NB4 (cell line): ENCODE measurements around the gene ARID1B.
A peak's percentile ranks its signal among the peaks of the same experiment; 100 is the strongest.

Experiments used
- DNase-seq: peaks from one replicate; pipeline ENCODE4 v3.0.0; 2010; ENCODE audit warnings: low read depth
- H3K4me3 ChIP-seq: one replicate; pipeline ENCODE4 v1.5.1; 2011; ENCODE audit warnings: mild to moderate bottlenecking, low read depth, low read length, moderate library complexity
- CTCF ChIP-seq: IDR thresholded peaks from one replicate; pipeline ENCODE4 v1.5.1; 2012; ENCODE audit warnings: low read depth, low read length
- MYC ChIP-seq: IDR thresholded peaks from 2 replicates; pipeline ENCODE4 v1.6.1; 2011; ENCODE audit warnings: low read depth, low read length
- POLR2A ChIP-seq: IDR thresholded peaks from 2 replicates; pipeline ENCODE4 v1.6.1; 2011; ENCODE audit warnings: mild to moderate bottlenecking; ENCODE audit not compliant: insufficient read length; ENCODE audit errors: extremely low read depth
- TF ChIP-seq, protein P1 (sequence below): IDR thresholded peaks from 2 replicates; pipeline ENCODE4 v1.6.1; 2011; ENCODE audit warnings: low read depth, low read length

ARID1B gene

DNA sequence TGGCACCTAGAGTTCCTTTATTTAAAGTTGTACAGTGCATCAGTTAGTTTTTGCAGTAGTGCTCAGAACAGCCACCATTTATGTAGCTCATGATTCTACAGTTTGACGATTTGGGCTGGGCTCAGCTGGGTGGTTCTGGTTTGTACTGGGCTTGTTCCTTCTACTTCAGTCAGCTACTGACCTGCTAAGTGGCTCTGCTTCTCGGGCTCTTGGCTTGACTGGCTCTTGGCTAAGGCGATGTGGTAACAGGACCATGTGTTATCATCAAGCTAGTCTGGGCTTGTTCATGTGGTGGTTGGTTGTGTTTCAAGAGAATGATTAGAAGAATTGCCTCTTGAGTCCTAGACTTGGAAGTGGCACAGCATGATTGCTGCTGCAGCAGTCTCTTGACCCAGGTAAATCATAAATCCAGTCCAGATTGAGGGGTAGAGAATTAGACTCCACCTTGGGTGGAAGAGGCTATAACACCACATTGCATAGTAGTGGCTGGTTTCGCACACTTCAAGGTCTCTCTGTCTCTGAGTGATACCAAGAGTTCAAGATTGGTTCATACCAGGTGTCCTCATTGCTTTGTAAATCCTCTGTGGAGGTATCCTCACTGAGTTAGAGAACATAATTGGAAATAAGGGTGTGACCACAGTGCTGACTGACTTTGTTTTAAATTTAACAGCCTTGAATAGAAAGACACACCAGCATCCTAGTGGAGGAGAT, 253.0 kb downstream of the ARID1B start:
- no peak for DNase-seq
- no peak for TF ChIP-seq CTCF
- no peak for TF ChIP-seq POLR2A
- no peak for TF ChIP-seq MYC
- TF ChIP-seq, protein P1, sequence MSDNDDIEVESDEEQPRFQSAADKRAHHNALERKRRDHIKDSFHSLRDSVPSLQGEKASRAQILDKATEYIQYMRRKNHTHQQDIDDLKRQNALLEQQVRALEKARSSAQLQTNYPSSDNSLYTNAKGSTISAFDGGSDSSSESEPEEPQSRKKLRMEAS: no peak
- no peak overlapping the region for H3K4me3 ChIP-seq

DNA sequence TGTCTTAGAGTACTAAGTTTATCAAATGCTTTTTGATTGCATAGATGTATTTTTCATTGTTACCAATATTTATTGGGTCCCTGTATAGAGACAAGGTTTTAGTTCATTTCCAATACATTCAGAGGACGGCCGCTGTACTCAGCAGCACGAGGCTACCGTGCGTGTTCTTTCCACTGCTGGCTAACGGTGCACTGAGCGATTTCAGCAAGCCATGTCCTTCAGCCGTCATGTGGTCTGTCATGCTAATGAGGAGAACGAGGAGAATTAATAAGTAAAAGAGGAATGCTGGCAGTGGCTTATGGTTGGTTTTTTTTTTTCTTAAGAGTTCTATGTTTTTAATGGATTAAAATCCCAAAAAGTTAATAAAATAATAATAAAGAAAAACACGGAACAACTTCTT, 253.6 kb downstream of the ARID1B start:
- H3K4me3 ChIP-seq: no peak overlapping the region
- no peak for TF ChIP-seq MYC
- TF ChIP-seq, protein P1: no peak
- no peak for TF ChIP-seq POLR2A
- no peak for TF ChIP-seq CTCF
- DNase-seq: no peak

DNA sequence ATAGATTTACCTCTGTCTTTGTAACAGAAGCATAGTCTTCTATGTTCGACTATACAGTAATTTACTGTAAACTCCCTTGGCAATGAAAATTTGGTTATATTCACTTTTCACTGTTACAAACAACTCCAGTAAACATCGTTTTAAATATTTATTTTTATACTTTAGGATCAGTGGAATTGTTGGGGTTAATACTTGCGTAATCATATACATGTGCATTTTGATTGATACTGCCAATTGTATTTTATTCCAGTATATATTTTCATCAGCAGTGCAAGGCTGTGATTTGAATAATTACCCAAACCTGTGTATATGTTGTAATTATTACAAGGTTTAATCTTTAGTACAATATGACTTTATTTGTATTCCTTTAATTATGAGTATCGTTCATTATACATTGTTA, 255.7 kb downstream of the ARID1B start:
- no peak for DNase-seq
- TF ChIP-seq MYC (no peak), CTCF (no peak), POLR2A (no peak)
- TF ChIP-seq, protein P1: no peak
- H3K4me3 ChIP-seq: no peak overlapping the region

DNA sequence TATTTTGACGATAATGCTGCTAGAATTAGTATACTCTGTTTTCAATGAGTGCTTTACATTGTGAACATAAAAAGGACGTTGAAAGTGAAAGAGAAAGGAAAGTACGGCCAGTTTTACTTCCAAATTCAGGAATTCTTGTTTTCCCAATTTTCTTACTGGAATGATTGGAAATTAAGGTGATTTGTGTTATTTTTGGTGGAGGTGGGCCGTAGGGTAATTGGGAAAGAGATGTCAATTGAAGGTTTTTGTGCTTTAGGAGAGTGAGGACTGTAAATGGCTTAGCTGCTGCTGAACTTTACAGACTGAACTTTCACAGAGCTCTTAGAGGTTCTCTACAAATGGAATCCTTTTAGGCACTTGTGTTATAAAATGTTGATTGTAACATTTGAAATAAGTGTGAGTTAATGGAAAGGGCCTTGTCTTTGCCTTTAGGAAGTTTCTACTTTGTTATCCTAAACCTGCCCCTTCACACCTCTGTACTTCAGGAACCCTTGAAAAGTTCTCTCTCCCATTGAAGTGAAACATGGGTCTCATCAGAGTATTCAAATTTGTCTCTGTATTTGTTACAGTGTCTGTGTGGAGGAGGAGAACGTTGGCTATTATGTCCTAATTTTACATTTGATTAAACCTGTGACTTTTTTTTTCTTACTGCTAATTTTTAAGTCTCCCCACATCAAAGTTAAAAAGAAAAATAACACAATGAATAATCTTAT, 256.4 kb downstream of the ARID1B start:
- DNase-seq: no peak
- TF ChIP-seq, protein P1: no peak
- TF ChIP-seq POLR2A (no peak), MYC (no peak), CTCF (no peak)
- no peak overlapping the region for H3K4me3 ChIP-seq

DNA sequence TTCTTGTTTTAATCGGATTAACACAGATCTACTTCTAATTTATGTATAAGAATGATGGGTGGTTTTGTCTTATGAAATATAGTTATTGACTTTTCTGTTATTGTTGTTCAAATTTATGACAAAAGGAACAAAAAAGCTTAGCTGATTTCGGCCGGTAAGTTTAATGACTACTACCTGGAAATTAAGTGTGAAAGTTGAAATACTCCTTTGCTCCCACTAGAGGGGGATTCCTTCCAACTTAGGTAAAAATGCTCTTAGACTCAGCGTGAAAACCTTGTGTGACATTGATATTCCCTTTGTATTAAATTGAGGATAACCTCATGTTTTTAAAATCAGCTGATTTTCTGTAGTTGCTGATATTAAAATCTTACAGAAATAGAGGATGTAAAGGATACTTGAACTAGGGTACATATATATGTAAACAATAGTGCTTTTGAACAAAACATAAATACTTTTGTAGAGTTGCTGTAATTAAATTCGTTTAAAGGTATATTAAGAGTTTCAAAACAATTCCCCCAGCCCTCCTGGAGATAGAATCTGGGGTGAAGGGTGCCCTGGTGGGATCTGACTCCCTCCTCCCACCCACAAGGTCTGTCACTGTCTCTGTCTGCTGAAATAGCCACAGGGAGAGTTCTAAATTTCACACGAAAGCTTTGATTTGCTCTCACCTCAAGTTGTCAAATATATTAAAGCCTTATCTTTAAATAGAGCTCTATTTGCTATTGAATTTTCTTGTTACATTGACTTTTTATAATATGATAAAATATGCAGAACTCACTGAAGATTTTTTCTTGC, 257.5 kb downstream of the ARID1B start:
- TF ChIP-seq MYC (no peak), CTCF (peak; percentile 47)
- no peak overlapping the region for H3K4me3 ChIP-seq
- DNase-seq: peak; percentile 57
